ENCODE data around the gene DNAH6. TPM values are rescaled to one million over a fixed set of nuclear protein-coding genes. Genes with fewer than 3 reads are reported as not detected.
A peak's percentile ranks its signal among the peaks of the same experiment; 100 is the strongest.

Gene DNAH6
- total and polyA plus RNA-seq, 8 donors: 1.3 to 6.2 (median 3.6) TPM

GRCh38 chr2:84703831-84704230 lies 187.5 kb downstream of the DNAH6 start:
- Histone ChIP-seq H3K4me3 (no peak overlapping the region), H3K9me3 (no peaks in the 10 kb centered on the region), H3K27ac (no peak overlapping the region), H3K27me3 (no peaks in the 10 kb centered on the region), H3K4me1 (no peaks in the 10 kb centered on the region), H3K36me3 (no peaks in the 10 kb centered on the region)
- no peak for TF ChIP-seq CTCF (IDR thresholded peaks at IDR 0.05)
- ATAC-seq: no peak
- no peak for DNase-seq
- intact Hi-C loops (cut with DNase I): no loop called here

- no peaks in the 10 kb centered on the region for H3K4me1 ChIP-seq
- H3K27ac ChIP-seq: no peak overlapping the region
- ATAC-seq (peak; percentile 60), DNase-seq (peak in 3 of 4 donors; percentile 16 to 43 (median 36))
- intact Hi-C loops (cut with DNase I): no loop called here
- H3K4me3 ChIP-seq: no peak overlapping the region
- H3K27me3 ChIP-seq: no peaks in the 10 kb centered on the region
- TF ChIP-seq CTCF (IDR thresholded peaks at IDR 0.05): no peak
- H3K36me3 ChIP-seq: no peaks in the 10 kb centered on the region
- no peaks in the 10 kb centered on the region for H3K9me3 ChIP-seq
These were observed 188.4 kb downstream of the DNAH6 start for GRCh38 chr2:84704505-84705244.

- Histone ChIP-seq H3K4me1 (no peaks in the 10 kb centered on the region), H3K9me3 (no peaks in the 10 kb centered on the region), H3K27ac (no peak overlapping the region), H3K4me3 (no peak overlapping the region), H3K27me3 (no peaks in the 10 kb centered on the region), H3K36me3 (no peaks in the 10 kb centered on the region)
- ATAC-seq (no peak), DNase-seq (no peak)
- TF ChIP-seq CTCF (IDR thresholded peaks at IDR 0.05): no peak
- intact Hi-C loops (cut with DNase I): no loop called here
These were observed 189.6 kb downstream of the DNAH6 start for GRCh38 chr2:84705858-84706257.

- intact Hi-C loops (cut with DNase I): no loop called here
- no peaks in the 10 kb centered on the region for H3K36me3 ChIP-seq
- H3K27me3 ChIP-seq: no peaks in the 10 kb centered on the region
- no peaks in the 10 kb centered on the region for H3K4me1 ChIP-seq
- no peaks in the 10 kb centered on the region for H3K9me3 ChIP-seq
- H3K27ac ChIP-seq: no peak overlapping the region
- ATAC-seq: no peak
- no peak for TF ChIP-seq CTCF (IDR thresholded peaks at IDR 0.05)
- H3K4me3 ChIP-seq: no peak overlapping the region
- no peak for DNase-seq
These were observed 192.1 kb downstream of the DNAH6 start for GRCh38 chr2:84708442-84708841.

GRCh38 chr2:84711651-84712050 lies 195.4 kb downstream of the DNAH6 start:
- DNase-seq (no peak), ATAC-seq (no peak)
- H3K4me1 ChIP-seq: no peaks in the 10 kb centered on the region
- H3K9me3 ChIP-seq: no peaks in the 10 kb centered on the region
- no peaks in the 10 kb centered on the region for H3K36me3 ChIP-seq
- TF ChIP-seq CTCF (IDR thresholded peaks at IDR 0.05): no peak
- H3K27ac ChIP-seq: no peak overlapping the region
- no peaks in the 10 kb centered on the region for H3K27me3 ChIP-seq
- H3K4me3 ChIP-seq: no peak overlapping the region
- intact Hi-C loops (cut with DNase I): no loop called here

All from left lung (tissue), 10 donors.